Progenitor cell of endocrine pancreas (in vitro differentiated cells): ENCODE results near the gene RASSF8. TPM values are rescaled to one million over a fixed set of nuclear protein-coding genes. Genes with fewer than 3 reads are reported as not detected.

Experiments used
- DNase-seq: peaks from one replicate; pipeline ENCODE4 v3.0.0; 2021; ENCODE audit warnings: low spot score; ENCODE audit not compliant: unreplicated experiment
- H3K27ac Mint-ChIP-seq: 2 replicates; pipeline ENCODE4 v1.8.0; 2021; ENCODE audit warnings: mild to moderate bottlenecking, moderate library complexity, mixed read lengths
- H3K27me3 Mint-ChIP-seq: 2 replicates; pipeline ENCODE4 v1.8.0; 2021; ENCODE audit warnings: mixed read lengths
- H3K36me3 Mint-ChIP-seq: 2 replicates; pipeline ENCODE4 v1.8.0; 2022; ENCODE audit warnings: mixed read lengths; ENCODE audit not compliant: insufficient read depth
- H3K4me1 Mint-ChIP-seq: 2 replicates; pipeline ENCODE4 v1.8.0; 2021; ENCODE audit warnings: low read depth, mixed read lengths
- H3K4me3 Mint-ChIP-seq: 2 replicates; pipeline ENCODE4 v1.8.0; 2021; ENCODE audit warnings: low read depth, mild to moderate bottlenecking, moderate library complexity, mixed read lengths
- H3K9me3 Mint-ChIP-seq: 2 replicates; pipeline ENCODE4 v1.8.0; 2021; ENCODE audit warnings: low read depth, mixed read lengths
- total RNA-seq: library from RNA; stranded (reverse); gene quantifications from 2 replicates; pipeline ENCODE4 v1.2.1, GENCODE V29; 2021
- TF ChIP-seq, protein P1 (sequence below): fragments of 200-600 bp; sonication (generic); IDR thresholded peaks from one replicate; pipeline ENCODE4 v1.5.0; 2021; ENCODE audit warnings: antibody characterized with exemption, mild to moderate bottlenecking; ENCODE audit not compliant: unreplicated experiment

Gene RASSF8
- total RNA-seq, 1 donor from 2014 or later: 38.8 TPM

DNA sequence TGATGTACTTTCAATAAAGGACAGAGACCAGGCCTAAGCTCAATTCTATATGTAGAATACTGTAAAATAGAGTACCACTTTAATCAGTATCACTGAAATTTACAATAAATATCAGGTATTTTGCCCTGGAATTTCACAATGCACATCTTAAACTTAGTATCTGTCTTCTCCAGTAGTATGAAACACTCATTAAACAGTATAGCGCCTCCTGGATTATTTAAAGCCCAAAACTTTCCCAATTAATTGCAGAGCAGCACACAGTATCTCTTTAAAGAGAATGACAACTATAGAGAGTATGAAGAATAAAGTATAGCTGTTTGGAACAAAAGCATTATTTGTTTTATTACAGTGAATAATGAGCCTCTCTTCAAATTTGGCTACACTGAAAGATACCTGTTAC is 86.1 kb downstream of the RASSF8 start:
- DNase-seq: no peak
- peaks cover 2% of the 10 kb centered on the region for H3K9me3 Mint-ChIP-seq
- no peak overlapping the region for H3K4me3 Mint-ChIP-seq
- H3K27ac Mint-ChIP-seq: no peak overlapping the region
- H3K4me1 Mint-ChIP-seq: peaks cover 17% of the 10 kb centered on the region
- no peaks in the 10 kb centered on the region for H3K27me3 Mint-ChIP-seq
- H3K36me3 Mint-ChIP-seq: no peaks in the 10 kb centered on the region
- TF ChIP-seq, protein P1, sequence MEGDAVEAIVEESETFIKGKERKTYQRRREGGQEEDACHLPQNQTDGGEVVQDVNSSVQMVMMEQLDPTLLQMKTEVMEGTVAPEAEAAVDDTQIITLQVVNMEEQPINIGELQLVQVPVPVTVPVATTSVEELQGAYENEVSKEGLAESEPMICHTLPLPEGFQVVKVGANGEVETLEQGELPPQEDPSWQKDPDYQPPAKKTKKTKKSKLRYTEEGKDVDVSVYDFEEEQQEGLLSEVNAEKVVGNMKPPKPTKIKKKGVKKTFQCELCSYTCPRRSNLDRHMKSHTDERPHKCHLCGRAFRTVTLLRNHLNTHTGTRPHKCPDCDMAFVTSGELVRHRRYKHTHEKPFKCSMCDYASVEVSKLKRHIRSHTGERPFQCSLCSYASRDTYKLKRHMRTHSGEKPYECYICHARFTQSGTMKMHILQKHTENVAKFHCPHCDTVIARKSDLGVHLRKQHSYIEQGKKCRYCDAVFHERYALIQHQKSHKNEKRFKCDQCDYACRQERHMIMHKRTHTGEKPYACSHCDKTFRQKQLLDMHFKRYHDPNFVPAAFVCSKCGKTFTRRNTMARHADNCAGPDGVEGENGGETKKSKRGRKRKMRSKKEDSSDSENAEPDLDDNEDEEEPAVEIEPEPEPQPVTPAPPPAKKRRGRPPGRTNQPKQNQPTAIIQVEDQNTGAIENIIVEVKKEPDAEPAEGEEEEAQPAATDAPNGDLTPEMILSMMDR: no peak

DNA sequence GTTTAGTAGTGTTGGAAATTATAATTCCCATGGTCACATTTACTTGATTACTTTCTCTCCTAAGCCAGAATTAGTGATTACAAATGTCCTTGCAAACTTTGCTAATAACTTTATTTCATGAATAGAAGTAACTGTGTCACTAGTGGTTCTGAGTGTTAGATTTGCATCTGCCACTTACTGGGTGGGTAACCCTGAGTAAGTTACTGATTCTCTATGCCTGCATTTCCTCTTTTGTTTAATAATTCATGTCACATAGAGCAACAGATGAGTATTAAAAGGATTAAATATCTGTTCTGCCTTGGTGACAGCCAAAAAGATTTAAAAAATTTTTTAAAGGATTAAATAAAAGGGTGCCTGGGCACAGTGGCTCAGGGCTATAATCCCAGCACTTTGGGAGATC is 87.7 kb downstream of the RASSF8 start:
- DNase-seq: no peak
- Mint-ChIP-seq H3K27me3 (no peaks in the 10 kb centered on the region), H3K4me3 (no peak overlapping the region), H3K4me1 (peaks cover 15% of the 10 kb centered on the region), H3K9me3 (peaks cover 2% of the 10 kb centered on the region), H3K27ac (no peak overlapping the region), H3K36me3 (no peaks in the 10 kb centered on the region)
- TF ChIP-seq, protein P1: no peak

DNA sequence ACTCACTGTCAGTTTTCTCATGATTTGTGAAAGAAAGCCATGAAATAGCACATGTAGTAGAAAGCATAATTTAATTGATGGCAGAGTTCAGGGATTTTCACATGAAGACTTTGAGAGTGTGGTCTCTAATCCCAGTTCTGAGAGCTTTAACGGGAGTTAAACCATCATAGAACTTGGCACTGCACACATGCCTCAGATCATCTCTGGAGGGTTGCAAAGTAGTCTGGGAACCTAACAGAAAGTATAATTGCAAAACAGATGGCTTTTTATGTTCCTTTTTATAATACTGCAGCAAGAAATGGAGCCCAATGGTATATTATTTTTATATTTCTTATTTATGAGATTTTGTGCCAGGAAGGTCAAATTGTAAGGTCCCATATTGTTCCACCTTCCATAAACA is 88.4 kb downstream of the RASSF8 start:
- TF ChIP-seq, protein P1: no peak
- Mint-ChIP-seq H3K4me3 (no peak overlapping the region), H3K4me1 (peaks cover 15% of the 10 kb centered on the region), H3K27me3 (no peaks in the 10 kb centered on the region), H3K36me3 (no peaks in the 10 kb centered on the region), H3K27ac (no peak overlapping the region), H3K9me3 (peaks cover 2% of the 10 kb centered on the region)
- no peak for DNase-seq

DNA sequence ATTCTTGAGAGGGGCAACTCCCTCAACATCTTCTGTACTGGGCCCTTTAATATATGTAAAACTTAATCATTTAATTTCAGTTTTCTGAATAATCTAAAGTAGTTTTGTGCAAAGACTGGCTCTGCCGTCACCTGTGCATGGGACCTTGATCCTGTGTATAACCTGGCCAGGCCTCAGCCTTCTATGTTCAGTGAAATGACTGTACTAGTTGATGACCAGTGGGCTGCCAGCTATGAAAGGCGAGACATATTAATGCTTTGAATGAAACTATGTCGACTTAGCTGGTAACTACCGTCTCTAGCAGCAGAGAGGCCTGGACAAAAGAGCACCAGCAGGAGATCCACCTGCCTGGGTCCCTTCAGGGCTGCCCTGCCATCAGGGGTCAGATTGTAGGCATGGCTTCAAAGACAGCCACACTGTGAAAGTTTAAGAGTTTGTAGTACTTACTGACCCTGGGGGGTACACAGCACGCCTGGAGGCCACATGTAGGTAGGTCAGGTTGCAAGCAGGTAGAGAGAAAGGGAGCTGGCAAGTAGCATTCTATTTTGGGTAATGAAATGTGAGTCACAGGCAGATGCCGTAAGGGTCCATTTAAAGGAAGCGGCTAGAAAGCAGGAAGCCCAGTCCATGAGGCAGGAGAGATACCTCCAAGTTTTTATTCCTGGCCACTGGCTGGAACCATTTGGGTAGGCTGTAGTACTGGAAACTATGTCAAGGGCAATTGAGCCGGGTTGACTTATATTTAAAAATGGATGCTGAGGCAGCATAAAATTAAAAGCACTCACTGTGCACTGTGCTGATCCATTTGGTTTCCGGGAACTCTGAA is 89.1 kb downstream of the RASSF8 start:
- H3K36me3 Mint-ChIP-seq: no peaks in the 10 kb centered on the region
- peaks cover 2% of the 10 kb centered on the region for H3K9me3 Mint-ChIP-seq
- DNase-seq: no peak
- peaks cover 11% of the 10 kb centered on the region for H3K4me1 Mint-ChIP-seq
- TF ChIP-seq, protein P1: no peak
- H3K27me3 Mint-ChIP-seq: no peaks in the 10 kb centered on the region
- peak overlapping the region; percentile 21 for H3K27ac Mint-ChIP-seq
- no peak overlapping the region for H3K4me3 Mint-ChIP-seq

DNA sequence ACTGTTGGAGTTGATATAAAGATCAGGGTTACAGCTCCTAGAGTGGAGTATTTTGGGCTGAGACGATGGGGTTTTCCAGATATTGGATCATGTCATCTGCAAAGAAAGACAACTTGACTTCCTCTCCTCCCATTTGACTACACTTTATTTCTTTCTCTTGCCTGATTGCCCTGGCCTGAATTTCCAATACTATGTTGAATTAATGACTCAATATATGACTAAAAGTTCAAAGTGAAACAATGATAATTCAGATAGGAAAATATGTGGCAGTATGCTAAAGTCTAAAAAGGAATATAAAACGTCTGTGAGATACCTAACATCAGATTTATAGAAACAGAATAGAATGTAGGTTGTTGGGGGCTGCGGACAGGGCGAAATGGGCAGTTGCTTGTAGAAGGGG is 94.2 kb downstream of the RASSF8 start:
- DNase-seq: no peak
- Mint-ChIP-seq H3K36me3 (peaks cover under 1% of the 10 kb centered on the region), H3K9me3 (peaks cover 2% of the 10 kb centered on the region), H3K27ac (no peak overlapping the region), H3K27me3 (no peaks in the 10 kb centered on the region), H3K4me1 (peaks cover 3% of the 10 kb centered on the region), H3K4me3 (no peak overlapping the region)
- TF ChIP-seq, protein P1: no peak
